NCI-H1048 (cell line): ENCODE measurements around the gene PTCD2.

Experiments used
- DNase-seq: peaks from one replicate; lab custom pipeline; 2025; lab: John Stamatoyannopoulos, UW

PTCD2 gene

DNA sequence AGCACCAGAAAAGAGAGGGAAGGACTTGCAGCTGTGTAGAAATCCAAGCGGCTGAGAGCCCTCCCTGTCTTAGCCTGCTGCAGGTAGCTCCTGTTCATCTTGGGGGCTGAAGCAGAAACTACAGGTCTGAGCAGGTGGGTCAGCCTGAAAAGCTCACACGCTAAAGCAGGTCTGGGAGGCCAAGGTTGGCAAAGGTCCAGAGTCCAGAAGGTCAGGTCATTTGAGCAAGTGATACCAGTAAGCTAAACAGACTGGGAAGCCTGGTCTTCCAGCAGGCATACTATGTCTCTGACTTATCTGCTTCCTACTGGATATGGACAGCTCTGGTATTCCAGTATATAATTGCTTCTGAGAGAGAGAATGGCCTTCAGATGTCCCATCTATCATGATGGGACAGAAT, 26.2 kb downstream of the PTCD2 start:
- no peak for DNase-seq

DNA sequence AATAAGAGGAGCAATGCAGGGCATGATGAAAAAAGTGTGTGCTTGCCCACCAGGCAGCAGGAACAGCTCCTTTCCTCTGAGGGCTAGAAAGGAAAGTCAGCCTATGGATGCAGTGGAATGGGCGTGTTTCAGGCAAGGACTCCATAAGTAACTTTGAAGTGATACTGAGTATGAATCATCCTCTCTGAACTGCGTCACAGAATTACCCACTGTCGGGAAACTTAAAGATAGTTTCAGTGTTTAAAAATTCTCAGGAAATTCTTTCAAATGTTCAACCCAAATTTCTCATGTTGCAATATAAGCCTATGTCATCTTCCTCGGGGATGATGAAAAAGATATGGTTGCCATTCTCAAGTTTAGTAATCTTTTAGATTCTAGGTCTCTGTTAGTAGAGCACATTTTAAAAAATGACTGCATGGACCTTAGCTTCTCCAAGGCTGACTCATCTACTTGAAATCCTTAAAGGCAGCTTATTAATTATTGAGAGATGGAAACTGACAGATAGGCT, 27.7 kb downstream of the PTCD2 start:
- DNase-seq = no peak

DNA sequence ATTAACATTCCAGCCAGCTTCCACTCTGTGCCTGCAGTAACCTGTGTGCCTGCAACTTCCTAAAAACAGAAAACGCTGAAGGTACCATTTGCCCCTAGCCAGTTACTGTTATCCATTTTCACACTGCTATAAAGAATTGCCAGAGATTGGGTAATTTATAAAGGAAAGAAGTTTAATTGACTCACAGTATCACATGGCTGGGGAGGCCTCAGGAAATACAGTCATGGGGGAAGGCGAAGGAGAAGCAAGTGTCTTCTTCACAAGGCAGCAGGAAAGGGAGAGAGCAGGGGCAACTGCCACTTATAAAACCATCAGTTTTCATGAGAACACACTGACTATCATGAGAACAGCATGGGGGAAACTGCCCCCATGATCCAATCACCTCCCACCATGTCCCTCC, 31.2 kb downstream of the PTCD2 start:
- DNase-seq = no peak

DNA sequence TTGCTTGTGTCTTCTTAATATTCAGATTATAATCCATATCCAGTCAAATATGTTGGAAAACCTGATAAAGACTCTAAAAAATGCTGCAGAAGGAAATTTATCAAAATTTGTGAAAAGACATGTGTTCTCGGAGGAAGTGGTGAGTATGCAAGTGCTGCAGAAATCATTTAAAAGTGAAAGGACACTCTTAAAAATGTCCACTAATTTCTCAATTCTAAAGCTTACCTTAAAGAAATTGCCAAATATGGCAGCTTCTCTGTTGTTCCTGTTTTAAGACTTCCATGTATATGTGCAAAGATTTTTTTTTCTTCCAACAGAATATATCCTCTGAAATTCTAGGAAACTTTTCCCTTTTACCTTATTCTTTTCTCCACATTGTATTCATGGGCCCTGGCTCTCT, 32.4 kb downstream of the PTCD2 start:
- no peak for DNase-seq

DNA sequence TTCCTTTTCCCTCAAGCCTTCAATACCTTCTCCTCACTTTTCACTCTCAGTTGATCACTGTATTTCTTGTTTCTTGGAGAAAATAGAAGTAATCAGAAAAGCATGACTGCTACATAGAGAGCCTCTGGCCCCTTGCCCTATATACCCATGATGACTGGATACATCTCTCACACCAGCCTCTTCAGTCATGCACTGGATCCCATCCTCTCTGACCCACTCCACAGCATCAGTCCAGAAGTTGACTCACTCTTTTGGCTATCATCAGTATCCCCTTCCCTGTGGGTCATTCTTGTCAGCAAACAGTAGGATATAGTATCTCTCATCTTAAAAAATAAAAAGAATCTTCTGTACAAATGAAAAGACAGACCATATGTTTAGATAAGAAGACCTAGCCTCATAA, 32.9 kb downstream of the PTCD2 start:
- no peak for DNase-seq

DNA sequence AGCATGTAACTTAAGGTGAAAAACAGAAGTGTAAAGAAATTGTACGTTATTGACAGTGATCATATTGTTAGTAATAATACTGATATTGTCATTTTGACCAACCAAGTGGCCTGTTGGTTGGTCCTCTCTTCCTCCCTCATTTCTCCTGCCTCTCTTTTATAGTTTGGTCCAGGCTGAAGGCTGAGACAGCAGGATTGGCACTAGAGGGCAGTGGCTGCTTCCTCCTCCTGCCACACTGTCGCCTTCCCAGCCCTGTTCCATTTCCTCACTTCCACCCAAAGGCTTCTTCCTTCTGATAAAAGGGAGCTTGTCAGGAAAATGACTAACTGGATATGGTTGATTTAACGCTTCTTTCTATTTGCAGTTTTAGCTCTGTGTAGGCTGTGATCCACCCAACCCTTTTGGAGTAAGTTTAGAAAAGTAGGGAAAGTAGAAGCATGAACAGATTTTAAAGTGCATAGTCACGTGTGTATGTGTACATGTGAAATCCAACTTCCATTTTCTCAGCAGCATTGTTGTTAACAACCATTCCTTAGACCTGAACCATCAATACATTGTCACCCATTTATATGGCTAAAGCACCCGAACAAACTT, 35.6 kb downstream of the PTCD2 start:
- DNase-seq = no peak

DNA sequence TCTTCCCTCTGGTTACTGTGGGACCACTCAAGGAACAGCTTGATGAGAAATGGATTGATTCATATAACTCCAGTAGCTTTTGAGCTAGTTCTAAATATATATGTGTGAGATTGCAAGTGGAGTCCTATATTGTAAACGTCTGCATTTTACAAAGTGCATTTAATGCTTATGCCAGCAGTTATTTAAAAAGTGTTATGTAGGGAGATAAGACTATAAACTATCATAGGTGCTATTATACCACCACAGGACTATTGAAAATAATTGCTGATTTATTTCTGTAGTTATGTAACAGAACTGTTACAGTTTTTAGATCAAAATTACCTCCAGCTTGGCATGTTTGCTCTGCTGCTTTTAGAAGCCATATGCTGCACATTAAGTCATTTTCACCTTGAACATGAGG, 36.2 kb downstream of the PTCD2 start:
- no peak for DNase-seq

DNA sequence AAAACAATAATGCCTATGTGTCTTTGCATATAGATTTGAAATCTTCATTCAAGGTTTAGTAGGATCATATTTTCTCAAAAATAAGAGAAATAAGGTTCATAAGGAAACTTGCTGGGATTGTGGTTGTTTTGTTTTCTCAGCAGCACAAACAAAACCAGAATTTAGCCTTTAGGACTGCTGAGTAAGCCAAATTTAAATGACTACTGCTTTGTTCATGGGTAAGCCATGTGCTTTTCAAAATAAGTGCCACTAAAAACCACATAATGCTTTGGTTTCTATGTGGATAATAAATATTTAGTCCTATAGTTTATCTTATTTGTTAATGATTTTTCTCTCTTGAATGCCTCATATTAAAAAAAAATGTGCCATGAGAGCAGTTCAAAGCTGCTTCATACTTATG, 38.8 kb downstream of the PTCD2 start:
- no peak for DNase-seq

DNA sequence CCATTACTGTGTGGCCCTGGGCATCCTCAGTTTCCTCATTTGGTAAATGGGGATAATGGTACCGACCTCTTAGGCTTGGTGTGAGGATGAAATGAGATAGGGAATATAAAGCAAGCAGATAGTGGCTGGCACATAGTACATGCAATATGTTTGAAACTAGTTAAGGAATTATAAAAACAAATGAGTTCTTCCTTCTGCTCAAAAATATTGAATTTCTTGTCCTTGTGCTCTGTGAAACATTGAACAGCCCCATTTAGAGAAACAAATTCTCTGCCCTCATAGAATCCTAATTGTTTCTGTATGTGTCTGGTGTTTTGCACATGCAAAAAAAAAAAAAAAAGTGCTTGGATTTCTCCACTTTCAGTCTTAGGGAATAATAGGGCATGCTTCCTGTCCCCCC, 39.7 kb downstream of the PTCD2 start:
- no peak for DNase-seq

DNA sequence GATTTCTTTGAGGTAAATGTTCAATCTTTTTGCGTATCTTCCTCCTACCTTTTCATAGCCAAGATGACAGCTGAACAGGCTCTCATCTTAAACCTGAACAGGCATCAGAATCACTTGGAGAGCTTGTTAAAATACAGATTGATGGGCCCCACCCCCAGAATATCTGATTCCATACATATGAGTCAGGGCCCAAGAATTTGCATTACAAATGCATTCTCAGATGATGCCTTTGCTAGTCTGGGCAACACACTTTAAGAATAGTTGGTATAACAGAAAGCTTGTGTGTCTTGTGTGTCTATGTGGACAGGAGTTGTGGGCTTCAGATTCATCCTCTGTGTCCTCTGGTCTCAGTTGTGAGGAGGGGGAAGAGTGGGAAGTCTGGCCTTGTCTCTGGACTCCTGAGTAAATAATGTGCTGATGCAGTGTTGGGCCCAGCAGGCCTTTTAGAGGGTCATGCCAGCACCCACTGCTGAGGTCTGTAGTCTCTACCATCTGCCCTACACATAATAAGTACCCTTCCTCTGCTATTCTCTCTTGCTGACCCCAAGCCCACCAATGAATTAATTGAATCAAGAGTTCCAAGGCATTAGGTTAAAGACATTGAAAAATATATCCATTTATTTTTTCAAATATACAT, 43.1 kb downstream of the PTCD2 start:
- no peak for DNase-seq

DNA sequence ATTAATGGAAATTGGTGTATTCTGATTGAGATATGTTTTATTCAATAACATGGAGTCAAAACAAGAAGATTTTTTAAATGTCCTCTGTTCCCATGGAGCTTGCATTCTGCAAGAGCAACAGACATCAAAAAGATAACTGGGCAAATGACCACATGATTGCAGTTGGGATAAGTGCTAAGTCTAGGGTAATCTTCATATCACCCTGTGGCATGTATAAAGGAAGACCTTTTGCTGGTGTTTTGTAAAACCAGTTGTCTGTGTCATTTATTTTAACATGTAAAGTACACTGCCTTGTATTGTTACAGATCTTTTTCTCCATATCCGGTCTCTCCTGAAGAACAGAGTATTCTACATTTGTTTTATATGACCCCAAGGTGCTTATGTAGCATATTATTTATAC, 44.0 kb downstream of the PTCD2 start:
- DNase-seq = no peak

DNA sequence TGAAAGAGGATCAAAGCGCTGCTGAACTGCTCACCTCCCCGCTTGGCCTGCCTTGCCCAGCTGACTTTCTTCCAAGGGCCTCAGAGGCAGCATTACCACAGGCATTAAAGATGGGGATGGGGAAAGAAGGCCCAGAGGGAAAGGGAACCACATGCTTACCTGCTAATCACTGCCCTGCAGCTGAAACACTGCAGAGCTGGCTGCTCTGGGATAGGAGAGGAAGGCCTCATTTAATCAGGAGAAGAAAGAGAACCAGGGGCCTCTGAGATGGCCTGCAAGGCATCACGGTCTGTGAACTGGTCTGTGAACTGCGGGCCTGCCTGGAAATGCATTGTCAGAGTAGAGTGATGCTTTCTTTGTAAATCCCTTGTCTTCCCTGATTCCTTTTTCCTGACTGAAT, 44.8 kb downstream of the PTCD2 start:
- no peak for DNase-seq

DNA sequence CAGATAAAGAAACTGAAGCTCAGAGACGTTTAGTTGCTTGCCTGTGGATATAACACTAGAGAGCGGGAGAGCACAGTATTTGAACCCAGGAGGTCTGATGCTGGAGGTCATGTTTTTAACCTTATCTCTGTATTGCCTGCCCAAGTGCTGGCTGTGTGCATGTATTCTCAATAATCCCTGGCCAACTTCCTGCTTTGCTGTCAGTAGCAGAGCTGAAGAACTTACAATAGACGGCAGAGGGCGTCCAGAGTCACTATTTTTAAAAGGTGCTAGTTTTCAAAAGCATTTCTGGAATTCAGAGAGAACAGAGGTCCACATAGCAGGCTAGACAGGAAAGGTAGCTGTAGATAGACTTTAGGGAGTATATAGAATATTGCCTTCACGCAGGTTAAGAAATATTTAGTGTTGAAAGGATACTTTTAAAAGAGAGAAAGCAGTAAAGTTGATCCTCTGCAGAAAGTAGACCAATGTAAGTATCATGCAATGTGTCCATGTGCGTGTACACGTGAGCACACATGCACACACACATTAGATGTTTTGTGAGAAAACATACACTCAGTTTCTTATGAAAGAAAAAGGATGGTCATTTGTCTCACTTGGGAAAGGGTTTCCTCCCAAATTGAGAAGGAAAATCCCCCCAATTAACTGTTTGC, 46.3 kb downstream of the PTCD2 start:
- peak; percentile 33 for DNase-seq

DNA sequence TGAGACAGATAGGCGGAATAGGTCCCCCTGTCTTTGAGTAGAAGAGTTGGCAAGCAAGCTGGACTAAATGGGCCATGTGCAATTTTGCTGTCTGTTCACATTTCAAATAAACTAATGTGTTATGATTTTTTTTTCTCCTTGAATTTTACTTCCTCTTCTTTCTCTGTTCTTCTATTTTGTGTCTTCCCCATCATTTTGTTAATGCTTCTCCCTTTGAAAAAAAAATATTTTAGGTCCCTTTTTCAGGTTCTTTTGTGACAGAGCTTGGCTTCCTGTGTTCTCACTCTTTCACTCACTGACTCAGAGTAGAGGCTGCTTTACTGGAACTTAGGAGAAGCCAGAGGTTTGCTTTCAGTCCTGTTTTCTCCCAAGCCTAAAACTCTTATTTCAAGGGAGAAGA, 48.1 kb downstream of the PTCD2 start:
- DNase-seq = no peak

DNA sequence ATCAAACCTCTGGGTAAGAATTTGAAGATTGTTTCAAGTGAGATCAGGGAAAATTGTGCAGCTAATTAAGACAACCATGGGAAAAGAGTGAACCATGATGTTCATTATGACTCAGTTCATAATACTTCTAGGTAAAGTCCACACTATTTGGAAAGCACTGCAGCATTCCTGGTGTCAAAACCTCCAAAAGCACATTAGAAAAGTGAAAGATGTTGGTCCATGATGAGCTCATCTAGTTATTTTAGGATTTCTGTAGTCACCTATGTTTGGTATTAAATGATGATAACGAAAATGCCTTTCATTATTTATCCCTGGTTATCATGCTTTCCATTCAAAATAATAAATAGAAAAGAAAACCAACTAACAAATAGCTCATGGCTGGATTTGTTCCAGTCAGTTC, 49.1 kb downstream of the PTCD2 start:
- DNase-seq = no peak

DNA sequence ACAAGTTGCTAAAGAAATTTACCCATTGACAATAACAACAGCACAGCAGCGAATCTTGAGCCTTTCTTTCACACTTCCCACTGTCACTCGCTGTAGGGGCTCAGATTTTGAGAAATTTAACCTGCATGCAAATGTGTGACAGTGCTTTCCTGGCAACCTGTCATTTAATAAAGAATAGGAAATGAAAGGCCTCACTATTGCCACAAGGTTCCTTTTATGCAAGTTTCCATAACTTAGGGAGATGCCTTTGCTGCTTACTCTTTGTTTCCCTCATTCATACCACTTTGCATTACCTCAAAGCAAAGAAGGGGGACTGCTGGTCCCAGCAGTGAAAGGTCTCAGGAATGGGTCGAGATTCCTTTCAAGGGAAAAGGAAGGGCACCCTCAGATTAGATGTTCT, 49.5 kb downstream of the PTCD2 start:
- no peak for DNase-seq

DNA sequence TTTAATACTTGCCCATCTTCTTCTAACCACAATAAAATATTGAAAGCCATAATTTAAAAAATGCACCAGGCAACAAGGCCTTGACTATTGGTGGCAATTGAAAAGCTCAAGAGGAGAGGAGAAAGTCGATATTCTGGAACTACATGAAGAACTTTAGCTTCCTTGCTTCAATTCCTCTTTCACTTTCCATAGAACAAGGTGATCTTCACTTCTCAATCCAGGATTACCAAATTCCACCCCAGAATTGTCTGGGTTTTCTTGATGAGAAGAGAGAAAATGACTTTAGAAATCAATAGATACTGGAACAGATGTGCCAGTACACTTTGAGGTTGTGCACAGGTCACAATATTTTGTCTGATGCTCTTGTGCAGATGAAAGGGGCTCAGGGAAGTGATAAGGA, 52.2 kb downstream of the PTCD2 start:
- DNase-seq = no peak

DNA sequence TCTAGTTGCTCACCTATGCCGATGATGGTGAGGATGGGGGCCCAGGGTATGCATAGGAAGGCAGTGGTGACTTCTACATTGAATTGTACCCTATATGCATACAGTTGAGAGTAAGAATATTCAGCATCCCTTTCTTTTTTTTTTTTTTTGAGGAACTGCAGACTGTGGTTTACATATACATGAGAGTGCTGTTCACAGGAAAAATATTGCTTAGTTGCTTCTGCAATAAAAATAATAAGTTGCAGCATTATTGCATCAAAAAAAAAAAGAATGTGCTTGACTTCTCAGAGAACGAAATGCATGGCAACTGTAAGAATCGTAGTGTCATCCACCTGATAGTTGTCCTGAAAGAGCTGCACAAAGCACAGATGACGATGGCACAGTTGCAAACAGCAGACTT, 52.8 kb downstream of the PTCD2 start:
- no peak for DNase-seq

DNA sequence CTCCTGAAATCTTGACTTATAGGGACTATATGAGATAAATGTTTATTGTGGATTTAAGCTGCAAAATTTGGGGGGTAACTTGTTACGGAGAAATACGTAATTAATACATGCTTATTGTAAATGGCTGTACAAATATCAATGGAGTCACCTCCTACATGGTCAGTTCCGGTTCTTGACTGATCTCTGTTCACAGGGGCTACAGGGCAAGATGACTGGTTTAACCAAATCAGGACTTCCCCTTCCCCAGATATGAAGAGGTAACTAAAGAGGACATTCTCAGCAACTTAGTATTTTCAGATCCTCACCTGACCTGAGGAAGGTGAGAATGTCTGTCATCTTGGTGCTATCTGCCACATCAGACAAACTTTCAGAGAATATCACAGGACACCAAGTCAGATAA, 54.7 kb downstream of the PTCD2 start:
- no peak for DNase-seq

DNA sequence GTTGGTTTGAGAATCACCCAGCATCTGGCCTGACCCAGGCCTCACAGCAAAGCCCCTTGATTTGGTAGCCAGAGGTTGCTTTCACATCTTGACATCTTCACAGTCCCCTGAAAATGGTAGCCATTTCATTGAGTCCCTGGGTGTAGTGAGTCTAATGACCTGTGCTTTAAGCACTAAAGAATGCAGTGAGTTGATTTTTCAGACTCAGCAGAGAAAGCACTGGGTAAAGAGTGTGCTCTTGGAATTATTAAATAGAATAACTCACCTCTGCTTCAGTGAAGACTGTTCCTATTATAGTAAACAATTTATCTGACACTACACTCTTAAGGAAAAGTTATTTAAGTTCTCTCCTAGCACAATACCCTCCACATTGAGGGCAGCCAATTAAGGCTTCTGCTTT, 56.2 kb downstream of the PTCD2 start:
- DNase-seq = no peak

DNA sequence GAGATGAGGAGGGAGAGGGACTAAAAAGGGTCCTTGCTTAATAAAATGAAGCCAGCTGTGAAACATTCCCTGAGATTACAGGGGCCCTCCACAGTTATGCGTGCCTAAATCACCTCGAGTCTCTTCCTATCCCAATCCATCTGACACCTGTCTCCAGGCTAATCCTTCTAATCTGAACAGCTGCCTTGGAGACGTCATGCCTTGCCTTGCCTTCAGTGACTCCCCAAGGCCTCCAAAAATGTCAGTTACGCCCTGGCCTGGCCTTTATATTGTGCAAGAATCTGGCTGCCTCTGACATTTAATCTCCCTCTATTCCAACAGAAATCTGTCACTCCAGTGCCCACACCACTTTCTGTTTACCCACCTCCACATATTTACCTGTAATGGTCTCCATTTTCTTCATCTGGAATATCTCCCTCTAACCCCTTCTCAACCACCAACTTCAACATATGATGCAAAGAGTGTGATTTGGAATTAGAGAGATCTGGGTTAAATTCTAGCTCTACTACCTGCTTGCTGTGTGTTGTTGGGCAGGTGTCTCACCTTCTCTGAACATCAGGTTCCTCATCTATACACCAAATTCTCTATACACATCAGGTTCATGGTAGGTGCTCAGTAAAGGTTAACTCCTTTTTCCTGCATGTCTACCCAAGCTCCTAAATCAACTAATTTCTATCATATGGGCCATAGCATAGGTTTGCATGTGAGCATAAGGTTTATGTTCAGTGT, 57.9 kb downstream of the PTCD2 start:
- DNase-seq = no peak

DNA sequence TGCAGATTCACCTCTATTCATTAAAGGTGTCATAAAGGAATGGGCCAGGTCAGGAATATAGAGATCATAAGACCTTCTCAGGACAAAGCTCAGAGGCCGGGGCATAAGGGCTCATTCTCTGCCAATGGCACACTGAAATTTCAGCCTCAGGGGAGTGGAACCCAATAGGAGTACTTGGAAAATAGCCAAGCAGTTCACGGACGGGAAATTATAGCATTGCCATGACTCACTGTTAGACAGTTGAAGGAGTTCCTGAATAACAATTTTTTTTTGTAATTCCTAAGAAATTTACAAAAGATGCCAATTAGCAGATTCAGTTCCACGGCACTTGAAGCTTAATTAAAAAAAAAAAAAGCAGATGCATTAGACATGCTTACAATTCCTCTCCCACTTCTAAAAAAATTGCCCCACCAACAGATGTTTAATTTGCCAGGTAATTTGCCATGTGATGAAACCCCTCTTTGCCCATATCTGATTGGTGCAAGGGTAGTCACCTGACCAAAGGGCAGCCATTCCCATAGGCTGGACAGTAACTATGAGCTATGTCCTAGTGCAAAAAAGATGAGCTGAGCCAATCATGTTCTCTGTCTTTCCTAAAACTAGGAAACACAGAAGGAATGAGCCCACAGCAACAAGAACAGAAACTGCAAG, 58.6 kb downstream of the PTCD2 start:
- DNase-seq = no peak

DNA sequence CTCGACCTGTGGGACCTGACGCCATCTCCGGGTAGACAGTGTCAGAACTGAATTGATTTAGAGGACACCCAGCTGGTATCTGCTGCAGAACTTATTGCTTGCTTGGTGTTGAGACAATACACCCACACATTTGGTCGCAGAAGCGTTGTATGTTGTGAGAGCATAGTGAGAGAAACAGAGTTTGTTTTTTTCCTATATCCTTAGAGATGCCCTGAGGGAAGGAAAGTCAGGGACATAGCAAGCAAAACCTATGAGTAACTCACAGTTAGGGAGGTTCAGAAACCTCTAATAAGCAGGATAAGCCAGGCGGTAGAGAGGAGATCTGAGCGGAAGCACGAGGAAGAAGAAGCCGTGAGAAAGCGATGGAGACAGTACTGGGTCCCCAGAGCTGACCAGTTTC, 59.8 kb downstream of the PTCD2 start:
- no peak for DNase-seq
